ENCODE results near the gene ADARB1. TPM values are rescaled to one million over a fixed set of nuclear protein-coding genes. Genes with fewer than 3 reads are reported as not detected.

The ADARB1 gene
- total RNA-seq, 1 experiment from 2014 or later, result 15.8 TPM

DNA sequence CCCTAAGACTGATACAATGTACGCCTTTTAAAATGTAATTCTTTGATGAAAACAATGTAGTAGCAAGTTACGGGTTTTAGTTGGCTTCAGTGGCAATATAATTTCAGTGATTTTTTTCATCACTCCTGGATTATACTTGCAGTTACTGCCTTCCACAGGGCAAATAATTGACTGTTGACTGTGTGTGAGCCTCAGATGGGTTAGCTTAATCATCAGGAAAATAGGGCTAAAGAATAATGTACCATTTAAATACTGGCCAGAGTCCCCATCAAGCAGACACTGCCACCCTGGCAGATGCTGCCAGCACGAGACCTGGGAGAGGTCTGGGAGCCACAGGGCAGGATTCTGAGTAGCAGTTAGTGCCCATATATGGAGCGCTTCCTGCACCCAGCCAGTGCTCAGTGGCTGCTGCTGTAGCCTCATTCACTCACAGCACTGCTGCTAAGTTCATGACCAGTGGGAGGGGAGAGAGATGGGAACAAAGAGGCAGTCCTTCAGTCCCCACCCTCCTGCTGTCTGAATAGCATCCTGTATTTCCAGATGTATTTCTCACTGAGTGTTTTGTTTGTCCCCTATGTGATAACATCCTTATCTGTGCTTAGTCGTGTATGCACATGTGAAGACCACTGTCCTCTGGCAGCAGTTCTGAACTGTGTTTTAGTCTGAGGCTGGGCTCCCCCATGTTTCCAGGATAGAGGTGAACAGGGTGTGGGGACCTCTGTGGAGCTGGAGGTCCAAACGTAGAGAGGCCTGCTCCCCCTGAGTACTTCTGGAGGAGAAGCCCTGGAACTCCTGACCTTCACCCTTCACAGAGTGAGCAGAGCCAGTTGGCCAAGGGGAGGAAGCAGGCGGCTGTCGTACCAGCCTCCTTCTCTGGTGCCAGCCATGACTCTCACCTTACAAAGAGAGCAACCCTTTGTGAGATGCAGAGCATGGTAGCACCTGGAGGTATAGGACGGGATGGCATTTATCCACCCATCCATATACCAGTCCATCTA is 80.4 kb downstream of the ADARB1 start:
- Histone ChIP-seq H3K14ac (ENCODE audit: insufficient read depth, low read length) (no peak overlapping the region), H3K4me2 (ENCODE audit: insufficient read depth, insufficient read length, low read length) (no peak overlapping the region), H4K5ac (ENCODE audit: insufficient read length, low read depth, low read length) (no peak overlapping the region), H4K20me1 (ENCODE audit: control insufficient read depth, insufficient read depth, insufficient read length) (no peaks in the 10 kb centered on the region), H2BK15ac (ENCODE audit: low read depth, low read length) (no peak overlapping the region), H3T11ph (ENCODE audit: low read length) (no peak overlapping the region), H3K23ac (ENCODE audit: insufficient read length, low read depth, low read length) (no peak overlapping the region), H3K79me2 (ENCODE audit: insufficient read depth, low read length) (no peaks in the 10 kb centered on the region), H3K79me1 (ENCODE audit: insufficient read depth, low read depth, low read length, poor library complexity, severe bottlenecking) (no peaks in the 10 kb centered on the region), H3K9me3 (ENCODE audit: control insufficient read depth, low read depth, low read length) (no peaks in the 10 kb centered on the region), H3K18ac (ENCODE audit: insufficient read length, low read depth, low read length) (no peak overlapping the region), H2BK120ac (ENCODE audit: low read depth, low read length, poor library complexity, severe bottlenecking) (no peak overlapping the region), H2AK5ac (ENCODE audit: insufficient read length, low read length) (no peak overlapping the region), H3K23me2 (ENCODE audit: insufficient read length, low read depth, low read length, poor library complexity, severe bottlenecking) (no peaks in the 10 kb centered on the region), H2BK20ac (ENCODE audit: low read depth, low read length, poor library complexity, severe bottlenecking) (no peak overlapping the region), H4K8ac (replicated peaks; ENCODE audit: insufficient read length, low read depth, low read length) (no peak overlapping the region), H3K4me1 (ENCODE audit: insufficient read depth, low read length) (no peaks in the 10 kb centered on the region; the same call in 1 of the 2 replicates), H2AFZ (ENCODE audit: low read length) (no peak overlapping the region), H3K9ac (ENCODE audit: extremely low read depth, insufficient read length, low read length) (no peak overlapping the region), H2BK12ac (ENCODE audit: insufficient read length, low read depth, low read length) (no peak overlapping the region), H4K91ac (ENCODE audit: insufficient read length, low read depth, low read length) (no peak overlapping the region), H3K27ac (ENCODE audit: insufficient read length, low read depth, low read length) (no peak overlapping the region), H3K4ac (ENCODE audit: low read depth, low read length) (no peak overlapping the region), H2BK5ac (ENCODE audit: insufficient read length, low read length) (no peak overlapping the region), H3K56ac (ENCODE audit: insufficient read length, low read depth, low read length) (no peak overlapping the region), H3K27me3 (ENCODE audit: insufficient read depth, low read length) (no peaks in the 10 kb centered on the region)
- TF ChIP-seq, protein P1, sequence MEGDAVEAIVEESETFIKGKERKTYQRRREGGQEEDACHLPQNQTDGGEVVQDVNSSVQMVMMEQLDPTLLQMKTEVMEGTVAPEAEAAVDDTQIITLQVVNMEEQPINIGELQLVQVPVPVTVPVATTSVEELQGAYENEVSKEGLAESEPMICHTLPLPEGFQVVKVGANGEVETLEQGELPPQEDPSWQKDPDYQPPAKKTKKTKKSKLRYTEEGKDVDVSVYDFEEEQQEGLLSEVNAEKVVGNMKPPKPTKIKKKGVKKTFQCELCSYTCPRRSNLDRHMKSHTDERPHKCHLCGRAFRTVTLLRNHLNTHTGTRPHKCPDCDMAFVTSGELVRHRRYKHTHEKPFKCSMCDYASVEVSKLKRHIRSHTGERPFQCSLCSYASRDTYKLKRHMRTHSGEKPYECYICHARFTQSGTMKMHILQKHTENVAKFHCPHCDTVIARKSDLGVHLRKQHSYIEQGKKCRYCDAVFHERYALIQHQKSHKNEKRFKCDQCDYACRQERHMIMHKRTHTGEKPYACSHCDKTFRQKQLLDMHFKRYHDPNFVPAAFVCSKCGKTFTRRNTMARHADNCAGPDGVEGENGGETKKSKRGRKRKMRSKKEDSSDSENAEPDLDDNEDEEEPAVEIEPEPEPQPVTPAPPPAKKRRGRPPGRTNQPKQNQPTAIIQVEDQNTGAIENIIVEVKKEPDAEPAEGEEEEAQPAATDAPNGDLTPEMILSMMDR (conservative IDR thresholded peaks at IDR 0.05), result no peak
- DNase-seq, result peak; percentile 62
- Mint-ChIP-seq H3K9me3 (peaks cover 3 to 8% of the 10 kb centered on the region in 2 experiments; a peak in 1 of 5 replicates), H3K27ac (no peak overlapping the region), H3K4me1 (peaks cover 17 to 20% of the 10 kb centered on the region in 2 experiments), H3K4me3 (no peak overlapping the region), H3K27me3 (ENCODE audit: low read depth) (no peaks in the 10 kb centered on the region), H3K36me3 (ENCODE audit: insufficient read depth in 1 of 3, low read depth in 3 of 3) (peaks cover 0 to 11% (median 7%) of the 10 kb centered on the region in 3 experiments; a peak in 2 of 7 replicates)
- WGBS (ENCODE audit: extremely low coverage, insufficient read length, low lambda C conversion rate), result no CpG with 5 or more reads among the region's 9 CpGs
